WERI-Rb-1 (cell line): ENCODE measurements around the gene ADCY9.

Experiments
- DNase-seq: peaks from one replicate; pipeline ENCODE4 v3.0.0-alpha.2; 2020
- H3K27ac ChIP-seq: fragments of 250-450 bp; sonication (Bioruptor Pico); 2 replicates; pipeline ENCODE4 v1.5.1; 2020; ENCODE audit warnings: mild to moderate bottlenecking, moderate library complexity
- H3K27me3 ChIP-seq: fragments of 250-450 bp; sonication (Bioruptor Pico); 2 replicates; pipeline ENCODE4 v1.5.1; 2021; ENCODE audit warnings: mild to moderate bottlenecking, low read depth, moderate library complexity; ENCODE audit not compliant: insufficient read depth, severe bottlenecking
- H3K36me3 ChIP-seq: fragments of 250-450 bp; sonication (Bioruptor Pico); 2 replicates; pipeline ENCODE4 v1.5.1; 2020; ENCODE audit warnings: mild to moderate bottlenecking, moderate library complexity
- H3K4me3 ChIP-seq: 2 replicates; pipeline ENCODE4 v1.5.1; 2011; ENCODE audit warnings: low read depth, mild to moderate bottlenecking, control low read depth, low read length
- H3K9me3 ChIP-seq: fragments of 250-450 bp; sonication (Bioruptor Pico); 2 replicates; pipeline ENCODE4 v1.5.1; 2021; ENCODE audit warnings: mild to moderate bottlenecking, moderate library complexity; ENCODE audit not compliant: severe bottlenecking
- CTCF ChIP-seq: IDR thresholded peaks from 2 replicates; pipeline ENCODE4 v1.5.1; 2011; ENCODE audit warnings: low read depth, mild to moderate bottlenecking, control low read depth, inconsistent platforms, low read length

Gene ADCY9

GRCh38 chr16:3999479-4000325 lies 116.5 kb downstream of the ADCY9 start:
- H3K27ac ChIP-seq = peak overlapping the region; percentile 18; the same call in 1 of the 2 replicates
- no peak for TF ChIP-seq CTCF
- H3K9me3 ChIP-seq = no peaks in the 10 kb centered on the region
- peaks cover 3% of the 10 kb centered on the region for H3K36me3 ChIP-seq
- no peaks in the 10 kb centered on the region for H3K27me3 ChIP-seq
- no peak for DNase-seq
- no peak overlapping the region for H3K4me3 ChIP-seq

- peak overlapping the region; percentile 18; the same call in 1 of the 2 replicates for H3K27ac ChIP-seq
Measured at GRCh38 chr16:3998793-3999478, 117.3 kb downstream of the ADCY9 start.

DNA sequence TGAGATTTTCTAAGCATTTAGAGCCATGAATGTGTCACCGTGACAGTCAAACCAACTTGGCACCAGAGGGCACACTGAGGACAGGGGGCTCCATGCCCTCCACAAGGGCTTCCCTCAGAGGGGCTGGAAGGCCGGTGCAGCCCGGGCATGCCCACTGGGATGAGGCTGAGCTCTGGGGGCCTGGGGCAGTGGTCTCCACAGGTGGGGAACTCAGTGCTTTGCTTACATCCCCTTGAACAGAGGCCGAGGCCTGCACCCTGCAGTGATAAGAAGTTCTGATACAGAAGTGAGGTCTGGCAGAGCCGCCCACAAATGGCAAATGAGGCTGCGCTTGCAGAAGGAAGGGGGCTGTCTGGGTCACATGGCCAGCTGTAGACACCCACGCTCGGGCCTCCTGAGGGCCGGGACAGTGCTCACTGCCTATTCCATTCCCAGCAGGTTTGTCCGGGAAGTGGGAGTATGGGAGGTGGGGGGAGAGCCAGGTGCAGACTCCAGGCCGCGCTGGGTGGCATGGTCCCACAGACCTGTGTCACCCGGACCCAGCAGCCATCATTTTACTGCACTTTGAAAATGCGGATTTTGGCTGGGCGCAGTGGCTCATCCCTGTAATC lies 118.9 kb downstream of the ADCY9 start:
- no peak for TF ChIP-seq CTCF
- Histone ChIP-seq H3K9me3 (peaks cover 2% of the 10 kb centered on the region), H3K36me3 (peaks cover 10% of the 10 kb centered on the region), H3K4me3 (no peak overlapping the region), H3K27ac (no peak overlapping the region), H3K27me3 (no peaks in the 10 kb centered on the region)
- no peak for DNase-seq

More at GRCh38 chr16:3998793-3999478, 117.3 kb downstream of the ADCY9 start:
- DNase-seq = peak; percentile 53
- Histone ChIP-seq H3K27me3 (no peaks in the 10 kb centered on the region), H3K9me3 (no peaks in the 10 kb centered on the region), H3K4me3 (no peak overlapping the region), H3K36me3 (peaks cover 3% of the 10 kb centered on the region)
- no peak for TF ChIP-seq CTCF

DNA sequence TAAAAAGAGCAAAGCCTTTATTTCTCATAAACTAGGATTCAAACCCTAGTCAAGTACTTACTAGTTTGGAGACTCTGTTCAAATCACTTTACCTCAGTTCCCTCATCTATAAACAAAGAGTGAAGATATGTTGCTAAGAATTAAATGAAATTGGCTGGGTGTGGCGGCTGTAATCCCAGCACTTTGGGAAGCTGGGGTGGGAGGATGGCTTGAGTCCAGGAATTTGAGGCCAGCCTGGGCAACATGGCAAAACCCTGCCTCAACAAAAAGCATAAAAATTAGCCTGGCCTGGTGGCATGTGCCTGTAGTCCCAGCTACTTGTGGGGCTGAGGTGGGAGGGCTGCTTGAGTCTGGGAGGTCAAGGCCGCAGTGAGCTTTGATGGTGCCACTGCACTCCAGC lies 121.2 kb downstream of the ADCY9 start:
- Histone ChIP-seq H3K27me3 (no peaks in the 10 kb centered on the region), H3K36me3 (peaks cover 10% of the 10 kb centered on the region), H3K27ac (no peak overlapping the region), H3K4me3 (no peak overlapping the region), H3K9me3 (peaks cover 2% of the 10 kb centered on the region)
- DNase-seq = no peak
- TF ChIP-seq CTCF = no peak

- DNase-seq = no peak
- H3K9me3 ChIP-seq = peaks cover 2% of the 10 kb centered on the region
- H3K4me3 ChIP-seq = no peak overlapping the region
- no peak for TF ChIP-seq CTCF
- H3K27me3 ChIP-seq = no peaks in the 10 kb centered on the region
- no peak overlapping the region for H3K27ac ChIP-seq
- H3K36me3 ChIP-seq = peaks cover 7% of the 10 kb centered on the region
Measured at GRCh38 chr16:3993052-3993785, 123.0 kb downstream of the ADCY9 start.
